Ishikawa (cell line): ENCODE measurements around the gene PELI2.

Source experiments
- CEBPB ChIP-seq: IDR thresholded peaks from 2 replicates; pipeline ENCODE4 v1.6.1; 2012
- CREB1 ChIP-seq: IDR thresholded peaks from 2 replicates; pipeline ENCODE4 v1.6.1; 2012; ENCODE audit warnings: low read depth
- EGR1 ChIP-seq: IDR thresholded peaks from 2 replicates; pipeline ENCODE4 v1.6.1; 2012
- EP300 ChIP-seq: IDR thresholded peaks from 2 replicates; pipeline ENCODE4 v1.6.1; 2012; ENCODE audit warnings: borderline replicate concordance
- FOXM1 ChIP-seq: IDR thresholded peaks from 2 replicates; pipeline ENCODE4 v1.6.1; 2012; ENCODE audit warnings: low read depth, borderline replicate concordance
- MAX ChIP-seq: IDR thresholded peaks from 2 replicates; pipeline ENCODE4 v1.6.1; 2012
- NFIC ChIP-seq: IDR thresholded peaks from 2 replicates; pipeline ENCODE4 v1.6.1; 2012
- RAD21 ChIP-seq: IDR thresholded peaks from 2 replicates; pipeline ENCODE4 v1.6.1; 2012; ENCODE audit warnings: low read depth
- REST ChIP-seq: IDR thresholded peaks from 2 replicates; pipeline ENCODE4 v1.6.1; 2012; ENCODE audit warnings: low read depth, mild to moderate bottlenecking
- TAF1 ChIP-seq: IDR thresholded peaks from 2 replicates; pipeline ENCODE4 v1.6.1; 2012; ENCODE audit warnings: low read depth, mild to moderate bottlenecking
- TCF12 ChIP-seq: IDR thresholded peaks from 2 replicates; pipeline ENCODE4 v1.6.1; 2012; ENCODE audit warnings: low read depth
- TEAD4 ChIP-seq: IDR thresholded peaks from 2 replicates; pipeline ENCODE4 v1.6.1; 2012
- USF1 ChIP-seq: IDR thresholded peaks from 2 replicates; pipeline ENCODE4 v1.6.1; 2012
- YY1 ChIP-seq: IDR thresholded peaks from 2 replicates; pipeline ENCODE4 v1.6.1; 2012; ENCODE audit warnings: low read depth
- ZBTB7A ChIP-seq: IDR thresholded peaks from 2 replicates; pipeline ENCODE4 v1.6.1; 2012; ENCODE audit warnings: low read depth

The PELI2 gene

GRCh38 chr14:56177036-56177435, 58.8 kb downstream of the PELI2 start:
- TF ChIP-seq ZBTB7A (no peak), NFIC (no peak), EP300 (no peak), CEBPB (no peak), CREB1 (no peak), MAX (no peak), TEAD4 (no peak), YY1 (no peak), FOXM1 (no peak), USF1 (no peak), EGR1 (no peak), TCF12 (no peak), RAD21 (no peak), REST (no peak)

- TF ChIP-seq YY1 = no peak
- no peak for TF ChIP-seq MAX
- no peak for TF ChIP-seq ZBTB7A
- no peak for TF ChIP-seq EGR1
- no peak for TF ChIP-seq NFIC
- no peak for TF ChIP-seq TEAD4
Measured at GRCh38 chr14:56180754-56181542, 62.7 kb downstream of the PELI2 start.

GRCh38 chr14:56181681-56182085, 63.5 kb downstream of the PELI2 start:
- TF ChIP-seq NFIC (no peak), YY1 (no peak), ZBTB7A (no peak), MAX (no peak), CREB1 (no peak), EGR1 (no peak), TCF12 (no peak), USF1 (no peak)

- no peak for TF ChIP-seq NFIC
- TF ChIP-seq RAD21 = no peak
- TF ChIP-seq MAX = no peak
- no peak for TF ChIP-seq CEBPB
- no peak for TF ChIP-seq ZBTB7A
- TF ChIP-seq CREB1 = no peak
- no peak for TF ChIP-seq TCF12
- TF ChIP-seq EP300 = no peak
- no peak for TF ChIP-seq EGR1
- TF ChIP-seq YY1 = no peak
- no peak for TF ChIP-seq REST
Measured at GRCh38 chr14:56182410-56182809, 64.2 kb downstream of the PELI2 start.

GRCh38 chr14:56183631-56184157, 65.5 kb downstream of the PELI2 start:
- TF ChIP-seq REST = no peak
- no peak for TF ChIP-seq USF1
- no peak for TF ChIP-seq RAD21
- no peak for TF ChIP-seq CREB1
- no peak for TF ChIP-seq YY1
- TF ChIP-seq ZBTB7A = no peak
- TF ChIP-seq TEAD4 = no peak
- no peak for TF ChIP-seq CEBPB
- no peak for TF ChIP-seq NFIC
- TF ChIP-seq FOXM1 = no peak
- TF ChIP-seq MAX = no peak
- TF ChIP-seq TCF12 = no peak
- TF ChIP-seq TAF1 = no peak
- no peak for TF ChIP-seq EP300
- no peak for TF ChIP-seq EGR1
